HCT116 (cell line): ENCODE results near the gene TNFRSF18.

Experiments
- CTCF ChIP-seq, 3 experiments: fragments of 200-600 bp in 1 of 3; sonication (generic) in 1 of 3; IDR thresholded peaks in 2 of 3; conservative IDR thresholded peaks in 1 of 3; 2 replicates each; pipeline ENCODE4 v1.5.1; 2012 to 2017; ENCODE audit warnings: low read depth in 2 of 3, low read length in 2 of 3, antibody characterized with exemption in 1 of 3, borderline replicate concordance in 1 of 3, control low read depth in 1 of 3, mild to moderate bottlenecking in 1 of 3, mixed read lengths in 1 of 3, mixed run types in 1 of 3, moderate library complexity in 1 of 3; ENCODE audit not compliant: insufficient read depth in 1 of 3
- EGR1 ChIP-seq: IDR thresholded peaks from 2 replicates; pipeline ENCODE4 v1.6.1; 2012; ENCODE audit warnings: low read depth
- FOSL1 ChIP-seq: IDR thresholded peaks from 2 replicates; pipeline ENCODE4 v1.6.1; 2012; ENCODE audit warnings: low read depth
- POLR2A ChIP-seq: IDR thresholded peaks from 2 replicates; pipeline ENCODE4 v1.7.0; 2011; ENCODE audit warnings: borderline replicate concordance; ENCODE audit not compliant: insufficient read depth, insufficient read length; ENCODE audit errors: extremely low read depth
- POLR2AphosphoS5 ChIP-seq: IDR thresholded peaks from 2 replicates; pipeline ENCODE4 v1.6.1; 2011; ENCODE audit warnings: mild to moderate bottlenecking, low read depth, low read length, moderate library complexity
- RAD21 ChIP-seq: IDR thresholded peaks from 2 replicates; pipeline ENCODE4 v1.6.1; 2012; ENCODE audit warnings: low read depth, mild to moderate bottlenecking
- REST ChIP-seq: IDR thresholded peaks from 2 replicates; pipeline ENCODE4 v1.6.1; 2012; ENCODE audit warnings: low read depth
- SP1 ChIP-seq: IDR thresholded peaks from 2 replicates; pipeline ENCODE4 v1.6.1; 2012; ENCODE audit warnings: low read depth
- SRF ChIP-seq: IDR thresholded peaks from 2 replicates; pipeline ENCODE4 v1.6.1; 2012; ENCODE audit warnings: low read depth
- ZFX ChIP-seq: fragments of 450-650 bp; IDR thresholded peaks from 2 replicates; pipeline ENCODE4 v1.6.1; 2017

GRCh38 chr1:1213345-1214265, 7.2 kb upstream of the TNFRSF18 start, which contains the start of gene TNFRSF4:
- TF ChIP-seq CTCF (IDR thresholded peaks at IDR 0.05 in 2 of 3, conservative IDR thresholded peaks at IDR 0.05 in 1 of 3; ENCODE audit: borderline replicate concordance in 1 of 3, insufficient read depth in 1 of 3, low read depth in 2 of 3, low read length in 2 of 3) (no peak), FOSL1 (no peak), POLR2AphosphoS5 (no peak), EGR1 (no peak), SP1 (no peak), ZFX (no peak), SRF (no peak), RAD21 (no peak), POLR2A (no peak), REST (no peak)
